ENCODE measurements around the gene LAMTOR2. TPM values are rescaled to one million over a fixed set of nuclear protein-coding genes. Genes with fewer than 3 reads are reported as not detected.
"Not testable (repeated sequence)": the region's sequence is repeated elsewhere in the genome, so short reads cannot be mapped to it uniquely, and the experiment has no call there.

Gene LAMTOR2
- total RNA-seq, 1 donor from 2014 or later = 25.7 TPM

- DNase-seq = peak; percentile 47
These were observed 1.5 kb upstream of the LAMTOR2 start for GRCh38 chr1:156052862-156053767.

GRCh38 chr1:156053768-156054499 lies 648 bp upstream of the LAMTOR2 start, which contains the start of gene UBQLN4:
Gene UBQLN4 (minus strand): TSS chr1:156053798. CDS start chr1:156053701, 97 bp downstream.
- peak; percentile 78 for DNase-seq

- DNase-seq = no peak
These were observed 883 bp downstream of the LAMTOR2 start for GRCh38 chr1:156055281-156056048.

- no peak for DNase-seq
These were observed 1.8 kb downstream of the LAMTOR2 start for GRCh38 chr1:156056326-156056849.

- no peak for DNase-seq
These were observed 6.5 kb downstream of the LAMTOR2 start, which contains the start of gene RAB25 for GRCh38 chr1:156060937-156061636. Gene RAB25 (plus strand): TSS chr1:156061160. CDS start chr1:156061401, 241 bp downstream.

GRCh38 chr1:156062189-156062588 lies 7.6 kb downstream of the LAMTOR2 start:
- no peak for DNase-seq

GRCh38 chr1:156063997-156064285 lies 9.4 kb downstream of the LAMTOR2 start:
- DNase-seq = no peak

GRCh38 chr1:156064615-156065014 lies 10.0 kb downstream of the LAMTOR2 start:
- no peak for DNase-seq

GRCh38 chr1:156065212-156065611 lies 10.6 kb downstream of the LAMTOR2 start:
- no peak for DNase-seq

GRCh38 chr1:156065871-156066270 lies 11.3 kb downstream of the LAMTOR2 start:
- DNase-seq = no peak

GRCh38 chr1:156067262-156067661 lies 12.7 kb downstream of the LAMTOR2 start:
- DNase-seq = no peak

- DNase-seq = no peak
These were observed 15.2 kb downstream of the LAMTOR2 start for GRCh38 chr1:156069490-156070455.

GRCh38 chr1:156070548-156070947 lies 16.0 kb downstream of the LAMTOR2 start:
- DNase-seq = no peak

- DNase-seq = not testable (repeated sequence)
These were observed 16.8 kb downstream of the LAMTOR2 start for GRCh38 chr1:156071332-156071816.

GRCh38 chr1:156072251-156072650 lies 17.7 kb downstream of the LAMTOR2 start:
- no peak for DNase-seq

GRCh38 chr1:156073110-156073687 lies 18.6 kb downstream of the LAMTOR2 start:
- DNase-seq = no peak

- DNase-seq = no peak
These were observed 19.2 kb downstream of the LAMTOR2 start for GRCh38 chr1:156073740-156074139.

- no peak for DNase-seq
These were observed 20.1 kb downstream of the LAMTOR2 start for GRCh38 chr1:156074661-156075060.

GRCh38 chr1:156075162-156075561 lies 20.6 kb downstream of the LAMTOR2 start:
- no peak for DNase-seq

- DNase-seq = no peak
These were observed 21.2 kb downstream of the LAMTOR2 start for GRCh38 chr1:156075775-156076204.
